Psoas muscle (tissue), 8 donors: ENCODE results near the gene NRN1L. TPM values are rescaled to one million over a fixed set of nuclear protein-coding genes. Genes with fewer than 3 reads are reported as not detected.

Source experiments
- ATAC-seq, 4 donors: fragments of 200-7000 bp; cut with Tn5 transposase; one replicate each; pipeline ENCODE4 v1.9.1; 2020; ENCODE audit warnings: moderate library complexity in 3 of 4, mild to moderate bottlenecking in 2 of 4
- DNase-seq, 2 donors: peaks; one replicate each; pipeline ENCODE4 v3.0.0-alpha.2; 2020
- H3K27ac ChIP-seq: fragments of 200-600 bp; one replicate; pipeline ENCODE4 v1.8.0; 2022
- H3K27me3 ChIP-seq, 3 donors: fragments of 200-600 bp in 1 of 3; one replicate each; pipeline versions ENCODE4 v1.6.1 to v1.8.0; 2013 to 2022; ENCODE audit warnings: low read length in 2 of 3, mild to moderate bottlenecking in 2 of 3, moderate library complexity in 1 of 3; ENCODE audit not compliant: insufficient read depth in 3 of 3
- H3K36me3 ChIP-seq, 2 donors: fragments of 200-600 bp in 1 of 2; one replicate each; pipeline versions ENCODE4 v1.6.1 to v1.8.0; 2013 to 2022; ENCODE audit warnings: low read depth in 1 of 2, mild to moderate bottlenecking in 1 of 2, moderate library complexity in 1 of 2; ENCODE audit not compliant: insufficient read depth in 1 of 2
- H3K4me1 ChIP-seq: fragments of 200-600 bp; one replicate; pipeline ENCODE4 v1.8.0; 2022
- H3K4me3 ChIP-seq: fragments of 200-600 bp; one replicate; pipeline ENCODE4 v1.8.0; 2022; ENCODE audit warnings: mild to moderate bottlenecking
- H3K9me3 ChIP-seq: fragments of 200-600 bp; one replicate; pipeline ENCODE4 v1.8.0; 2022
- CTCF ChIP-seq: fragments of 200-600 bp; IDR thresholded peaks from one replicate; pipeline ENCODE4 v1.8.0; 2022; ENCODE audit warnings: antibody characterized with exemption
- WGBS, 3 donors: extraction: QIAGEN DNeasy Blood & Tissue Kit; methylation state at CpG; one replicate each; pipeline versions ENCODE4 v1.1.6 to v1.1.7; 2013; 5-methylcytosine and 5-hydroxymethylcytosine counted together
- intact Hi-C, 2 donors: fragments of 100-400 bp; cut with DNase I; formaldehyde crosslinking; loops; one replicate each; pipeline versions ENCODE4 v1.11.0 to v1.14.2; 2022
- polyA plus RNA-seq, 3 donors: library from polyadenylated mRNA; stranded (reverse); fragments of 200-250 nt; gene quantifications; one replicate each; pipeline ENCODE4 v1.2.3, GENCODE V29; 2013
- total RNA-seq, 4 donors: library from RNA; stranded (reverse); fragmentation: NEBNext Ultra II Directional in 2 of 4; extraction: Animal tissue kit (Norgen Biotek cat#: 25700) in 2 of 4; gene quantifications; one replicate each; pipeline versions ENCODE4 v1.2.1 to v1.2.4, GENCODE V29; 2021 to 2023
- donor health status: healthy with polysubstance abuse.
- donor health status: DM: no; HTN: no; CAD: no; lungs with moderate emphysema.
- donor health status: Bipolar disorder and iron deficiency.
- donor health status: healthy.
- donor health status: DM: yes; HTN: yes; CAD: no.
- donor health status: DM: no; HTN: no; CAD: no.
- donor health status: DM: no; HTN: no; CAD: no.
- donor health status: DM: yes; HTN: yes; CAD: no.

NRN1L gene
- total and polyA plus RNA-seq, 7 donors, result 0.23 to 1.1 (median 0.38) TPM; not detected in 2

DNA sequence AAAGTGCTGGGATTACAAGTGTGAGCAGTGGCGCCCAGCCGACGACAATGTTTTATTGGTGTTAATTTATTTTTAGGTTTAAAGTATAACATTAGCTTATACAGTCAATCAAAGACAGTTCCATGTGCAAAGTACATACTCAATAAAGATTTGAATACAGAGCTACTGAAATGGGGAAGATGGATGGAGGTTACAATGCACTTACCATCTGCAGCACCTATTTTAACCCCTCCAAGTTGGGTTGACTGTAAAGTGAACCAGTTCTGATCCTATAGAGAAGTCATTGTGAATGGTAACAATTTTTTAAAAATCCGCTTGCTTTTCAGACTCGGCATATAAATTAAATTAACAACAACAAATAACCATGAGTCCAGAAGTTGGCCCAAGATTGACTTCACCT lies 7.7 kb downstream of the NRN1L start:
- Histone ChIP-seq H3K27me3 (peaks cover 0 to 1% (median 0%) of the 10 kb centered on the region in 3 donors), H3K27ac (peak overlapping the region; percentile 97), H3K4me3 (peak overlapping the region; percentile 99), H3K9me3 (no peaks in the 10 kb centered on the region), H3K4me1 (peaks cover 44% of the 10 kb centered on the region), H3K36me3 (no peaks in the 10 kb centered on the region)
- ATAC-seq, result no peak
- 47 to 63% (median 52%) methylated on average over 5 of the region's 5 CpGs for WGBS, 3 donors
- intact Hi-C loops, result no loop called here
- no peak for TF ChIP-seq CTCF
- DNase-seq, result no peak

GRCh38 chr16:67892899-67893742 lies 8.4 kb downstream of the NRN1L start, which contains the start of gene PSKH1:
TSS of gene PSKH1 (plus strand) at chr16:67893254. CDS start at chr16:67908750, 15,496 bp downstream.
- 0% methylated on average over 58 to 90 of the region's 90 CpGs for WGBS, 3 donors
- TF ChIP-seq CTCF, result no peak
- DNase-seq (peak; percentile 97 to 99), ATAC-seq (peak; percentile 95 to 97 (median 96))
- H3K27me3 ChIP-seq, result peaks cover 0 to 1% (median 0%) of the 10 kb centered on the region in 3 donors
- peaks cover 50% of the 10 kb centered on the region for H3K4me1 ChIP-seq
- intact Hi-C loops, result no loop called here
- H3K9me3 ChIP-seq, result no peaks in the 10 kb centered on the region
- H3K36me3 ChIP-seq, result no peaks in the 10 kb centered on the region
- peak within 1 kb of the TSS; percentile 97 for H3K27ac ChIP-seq
- H3K4me3 ChIP-seq, result peak within 1 kb of the TSS; percentile 99

DNA sequence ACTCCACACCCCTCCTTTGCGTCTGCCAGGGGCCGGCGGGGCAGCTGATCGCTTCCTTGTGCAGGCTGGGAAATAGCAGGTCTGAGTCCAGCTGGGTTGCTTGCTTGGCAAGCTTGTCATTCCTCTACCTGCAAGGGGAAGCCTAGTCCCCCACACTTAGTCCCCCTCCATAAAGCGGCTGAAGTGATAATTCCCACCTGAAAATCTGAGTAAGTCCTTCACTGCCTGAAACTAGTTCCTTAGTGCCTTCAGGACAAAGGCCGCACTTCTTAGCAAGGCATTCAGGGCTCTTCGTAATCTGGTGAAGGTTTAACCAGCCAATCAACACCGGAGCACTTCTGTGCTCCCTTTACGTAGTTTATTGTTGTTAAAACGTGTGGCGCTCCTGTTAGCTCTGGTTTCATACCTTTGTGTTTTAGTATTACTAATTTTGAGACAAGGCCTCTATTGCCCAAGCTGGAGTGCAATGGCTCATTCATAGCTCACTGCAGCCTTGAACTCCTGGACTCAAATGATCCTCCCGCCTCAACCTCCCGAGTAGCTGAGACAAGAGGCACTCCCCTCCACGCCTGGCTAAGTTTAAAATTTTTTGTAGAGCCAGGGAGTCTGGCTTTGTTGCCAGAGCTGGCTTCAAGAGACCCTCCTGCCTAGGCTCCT lies 9.2 kb downstream of the NRN1L start:
- peak in 1 of 4 donors; percentile 4 for ATAC-seq
- no peaks in the 10 kb centered on the region for H3K9me3 ChIP-seq
- peaks cover 53% of the 10 kb centered on the region for H3K4me1 ChIP-seq
- peak overlapping the region; percentile 99 for H3K4me3 ChIP-seq
- no peak for DNase-seq
- WGBS, 3 donors, result 14 to 17% (median 15%) methylated on average over 14 of the region's 14 CpGs
- intact Hi-C loops, result no loop called here
- H3K36me3 ChIP-seq, result no peaks in the 10 kb centered on the region
- peaks cover 0 to 1% (median 0%) of the 10 kb centered on the region in 3 donors for H3K27me3 ChIP-seq
- no peak for TF ChIP-seq CTCF
- peak overlapping the region; percentile 97 for H3K27ac ChIP-seq

GRCh38 chr16:67897231-67897630 lies 12.5 kb downstream of the NRN1L start:
- Histone ChIP-seq H3K4me3 (no peak overlapping the region), H3K27ac (peak overlapping the region; percentile 62), H3K9me3 (no peaks in the 10 kb centered on the region), H3K4me1 (peaks cover 64% of the 10 kb centered on the region), H3K36me3 (no peaks in the 10 kb centered on the region), H3K27me3 (peaks cover 0 to 1% (median 0%) of the 10 kb centered on the region in 3 donors)
- intact Hi-C loops, result no loop called here
- 57 to 63% (median 58%) methylated on average over 3 of the region's 3 CpGs for WGBS, 3 donors
- DNase-seq (no peak), ATAC-seq (no peak)
- no peak for TF ChIP-seq CTCF
